ENCODE results near the gene CTNNA3.

CTNNA3 gene

DNA sequence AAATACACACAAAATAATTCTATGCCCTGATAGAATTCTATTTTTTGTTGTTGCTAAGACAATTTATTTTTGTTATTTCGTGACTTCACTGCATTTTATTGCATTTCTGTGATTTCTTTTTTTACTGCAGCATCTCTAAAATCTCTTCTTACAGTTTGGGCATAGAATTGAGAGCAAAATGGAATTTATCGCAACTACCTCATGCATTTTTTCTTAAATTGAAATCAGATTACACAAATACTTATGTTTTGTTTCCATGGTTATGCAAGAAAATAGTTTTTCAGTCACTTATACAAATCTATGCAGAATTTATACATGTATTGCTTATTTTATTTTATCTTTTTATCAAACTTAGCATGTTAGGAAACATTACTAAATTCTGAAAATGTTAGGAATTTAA is 1552.0 kb downstream of the CTNNA3 start:
- H3K27me3 ChIP-seq (ENCODE audit: insufficient read depth, low read length, poor library complexity, severe bottlenecking), result no peaks in the 10 kb centered on the region
- H3K4me2 ChIP-seq (ENCODE audit: low read depth, low read length, poor library complexity, severe bottlenecking), result no peak overlapping the region
- H3K36me3 ChIP-seq (ENCODE audit: insufficient read depth, low read length), result no peaks in the 10 kb centered on the region
- no peaks in the 10 kb centered on the region for H3K4me1 ChIP-seq (ENCODE audit: insufficient read depth, low read length, poor library complexity, severe bottlenecking)
- no peaks in the 10 kb centered on the region for H3K9me3 ChIP-seq (ENCODE audit: insufficient read depth, low read depth, low read length)
- H3K9ac ChIP-seq (ENCODE audit: low read depth, low read length, poor library complexity, severe bottlenecking), result no peak overlapping the region
- no peaks in the 10 kb centered on the region for H3K9me2 ChIP-seq (replicated peaks; ENCODE audit: low read depth, low read length)
- H3F3A ChIP-seq (ENCODE audit: low read depth), result no peaks in the 10 kb centered on the region
- no peaks in the 10 kb centered on the region for H3K79me2 ChIP-seq (ENCODE audit: insufficient read depth, low read length)
- TF ChIP-seq, protein P1, sequence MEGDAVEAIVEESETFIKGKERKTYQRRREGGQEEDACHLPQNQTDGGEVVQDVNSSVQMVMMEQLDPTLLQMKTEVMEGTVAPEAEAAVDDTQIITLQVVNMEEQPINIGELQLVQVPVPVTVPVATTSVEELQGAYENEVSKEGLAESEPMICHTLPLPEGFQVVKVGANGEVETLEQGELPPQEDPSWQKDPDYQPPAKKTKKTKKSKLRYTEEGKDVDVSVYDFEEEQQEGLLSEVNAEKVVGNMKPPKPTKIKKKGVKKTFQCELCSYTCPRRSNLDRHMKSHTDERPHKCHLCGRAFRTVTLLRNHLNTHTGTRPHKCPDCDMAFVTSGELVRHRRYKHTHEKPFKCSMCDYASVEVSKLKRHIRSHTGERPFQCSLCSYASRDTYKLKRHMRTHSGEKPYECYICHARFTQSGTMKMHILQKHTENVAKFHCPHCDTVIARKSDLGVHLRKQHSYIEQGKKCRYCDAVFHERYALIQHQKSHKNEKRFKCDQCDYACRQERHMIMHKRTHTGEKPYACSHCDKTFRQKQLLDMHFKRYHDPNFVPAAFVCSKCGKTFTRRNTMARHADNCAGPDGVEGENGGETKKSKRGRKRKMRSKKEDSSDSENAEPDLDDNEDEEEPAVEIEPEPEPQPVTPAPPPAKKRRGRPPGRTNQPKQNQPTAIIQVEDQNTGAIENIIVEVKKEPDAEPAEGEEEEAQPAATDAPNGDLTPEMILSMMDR (conservative IDR thresholded peaks at IDR 0.05; ENCODE audit: low read length), result no peak
- no peak for TF ChIP-seq EZH2phosphoT487 (IDR thresholded peaks at IDR 0.05; ENCODE audit: borderline replicate concordance)
- H2AFZ ChIP-seq (ENCODE audit: low read length), result no peak overlapping the region
- H4K20me1 ChIP-seq (ENCODE audit: insufficient read depth, low read length, poor library complexity, severe bottlenecking), result no peaks in the 10 kb centered on the region
- no peak overlapping the region for H3K4me3 ChIP-seq (ENCODE audit: low read length, poor library complexity, severe bottlenecking)

DNA sequence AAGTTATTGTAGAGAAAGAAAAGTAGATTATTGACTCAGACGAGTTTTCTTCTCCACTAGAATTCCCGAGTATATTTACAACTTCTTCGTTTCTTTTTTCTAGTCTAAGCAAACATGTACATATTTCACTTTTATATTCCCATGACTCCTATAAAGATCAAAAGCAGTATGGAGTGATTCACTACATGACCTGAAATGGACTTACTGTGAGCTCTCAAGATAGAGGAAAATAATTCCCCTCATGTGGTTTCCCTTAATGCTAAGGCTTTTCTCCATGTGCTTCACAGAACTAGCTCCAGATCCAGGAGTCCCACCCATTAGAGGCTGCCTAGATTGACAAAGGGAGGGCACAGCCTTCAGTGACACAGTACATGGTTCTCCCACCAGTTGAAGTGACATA is 1593.2 kb downstream of the CTNNA3 start:
- H2AFZ ChIP-seq (ENCODE audit: low read length), result no peak overlapping the region
- no peaks in the 10 kb centered on the region for H3F3A ChIP-seq (ENCODE audit: low read depth)
- no peaks in the 10 kb centered on the region for H3K9me2 ChIP-seq (replicated peaks; ENCODE audit: low read depth, low read length)
- TF ChIP-seq, protein P1 (conservative IDR thresholded peaks at IDR 0.05; ENCODE audit: low read length), result no peak
- TF ChIP-seq EZH2phosphoT487 (IDR thresholded peaks at IDR 0.05; ENCODE audit: borderline replicate concordance), result no peak
- no peaks in the 10 kb centered on the region for H3K27me3 ChIP-seq (ENCODE audit: insufficient read depth, low read length, poor library complexity, severe bottlenecking)
- no peak overlapping the region for H3K9ac ChIP-seq (ENCODE audit: low read depth, low read length, poor library complexity, severe bottlenecking)
- H4K20me1 ChIP-seq (ENCODE audit: insufficient read depth, low read length, poor library complexity, severe bottlenecking), result no peaks in the 10 kb centered on the region
- no peak overlapping the region for H3K4me3 ChIP-seq (ENCODE audit: low read length, poor library complexity, severe bottlenecking)
- no peaks in the 10 kb centered on the region for H3K79me2 ChIP-seq (ENCODE audit: insufficient read depth, low read length)
- no peaks in the 10 kb centered on the region for H3K4me1 ChIP-seq (ENCODE audit: insufficient read depth, low read length, poor library complexity, severe bottlenecking)
- H3K9me3 ChIP-seq (ENCODE audit: insufficient read depth, low read depth, low read length), result no peaks in the 10 kb centered on the region
- H3K4me2 ChIP-seq (ENCODE audit: low read depth, low read length, poor library complexity, severe bottlenecking), result no peak overlapping the region
- H3K36me3 ChIP-seq (ENCODE audit: insufficient read depth, low read length), result no peaks in the 10 kb centered on the region

DNA sequence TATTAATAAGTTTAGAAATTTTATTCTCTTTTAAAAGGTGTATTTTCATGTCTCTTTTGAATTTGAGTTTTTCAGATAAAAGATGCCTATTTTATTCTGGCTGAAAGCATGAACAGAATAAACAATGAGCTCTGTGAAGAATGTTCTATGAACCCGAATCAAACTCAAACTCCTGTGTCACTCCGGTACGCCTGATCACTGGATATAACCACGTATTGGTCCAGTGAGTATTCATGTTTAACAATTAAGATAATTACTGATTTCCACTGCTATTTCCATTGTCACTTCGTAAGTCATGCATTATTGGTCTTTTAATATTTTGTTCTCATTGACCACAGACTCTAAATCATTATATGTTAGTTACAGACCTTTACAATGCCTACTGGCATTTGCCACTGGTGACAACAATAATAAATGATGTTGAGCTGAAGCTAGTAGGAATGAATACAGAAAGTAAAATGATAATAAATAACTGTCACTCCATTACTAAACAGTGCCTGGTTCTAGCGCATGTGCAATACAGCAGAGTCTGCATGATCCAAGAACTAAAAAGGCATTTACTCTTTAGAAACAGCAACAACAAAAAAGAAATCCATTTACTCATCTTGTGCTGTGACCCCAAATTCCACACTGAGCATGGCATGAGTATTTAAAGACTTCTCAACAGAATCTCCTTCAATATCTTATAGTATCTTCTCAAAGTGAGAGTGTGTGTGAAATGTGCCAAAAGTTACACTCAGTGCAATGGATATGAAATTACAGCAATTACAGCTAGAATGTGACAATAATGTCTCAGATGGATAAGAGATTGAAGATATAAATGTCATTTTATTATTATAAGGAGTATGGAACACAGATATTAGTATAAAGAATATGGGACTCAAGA is 1597.2 kb downstream of the CTNNA3 start:
- Histone ChIP-seq H3K4me1 (ENCODE audit: insufficient read depth, low read length, poor library complexity, severe bottlenecking) (no peaks in the 10 kb centered on the region), H3K9me3 (ENCODE audit: insufficient read depth, low read depth, low read length) (no peaks in the 10 kb centered on the region), H3K4me3 (ENCODE audit: low read length, poor library complexity, severe bottlenecking) (no peak overlapping the region), H3K79me2 (ENCODE audit: insufficient read depth, low read length) (no peaks in the 10 kb centered on the region), H3K9ac (ENCODE audit: low read depth, low read length, poor library complexity, severe bottlenecking) (no peak overlapping the region), H3K4me2 (ENCODE audit: low read depth, low read length, poor library complexity, severe bottlenecking) (no peak overlapping the region), H3K9me2 (replicated peaks; ENCODE audit: low read depth, low read length) (no peaks in the 10 kb centered on the region), H4K20me1 (ENCODE audit: insufficient read depth, low read length, poor library complexity, severe bottlenecking) (no peaks in the 10 kb centered on the region), H3K36me3 (ENCODE audit: insufficient read depth, low read length) (no peaks in the 10 kb centered on the region), H3F3A (ENCODE audit: low read depth) (no peaks in the 10 kb centered on the region), H3K27me3 (ENCODE audit: insufficient read depth, low read length, poor library complexity, severe bottlenecking) (no peaks in the 10 kb centered on the region), H2AFZ (ENCODE audit: low read length) (no peak overlapping the region)
- no peak for TF ChIP-seq EZH2phosphoT487 (IDR thresholded peaks at IDR 0.05; ENCODE audit: borderline replicate concordance)
- TF ChIP-seq, protein P1 (conservative IDR thresholded peaks at IDR 0.05; ENCODE audit: low read length), result no peak
